HG03159 (cell line): ENCODE measurements around the gene GARRE1.
"Not testable (repeated sequence)": the region's sequence is repeated elsewhere in the genome, so short reads cannot be mapped to it uniquely, and the experiment has no call there.

ENCODE experiments used
- ATAC-seq: cut with Tn5 transposase; IDR thresholded peaks from one replicate; pipeline ENCODE4 v1.9.1; 2021; ENCODE audit warnings: mild to moderate bottlenecking, moderate library complexity; ENCODE audit not compliant: unreplicated experiment

The GARRE1 gene

GRCh38 chr19:34254046-34254697 lies at the start of gene GARRE1:
Gene GARRE1 (plus strand): TSS chr19:34254554. CDS start chr19:34300474, 45,920 bp downstream.
- ATAC-seq = peak; percentile 88

DNA sequence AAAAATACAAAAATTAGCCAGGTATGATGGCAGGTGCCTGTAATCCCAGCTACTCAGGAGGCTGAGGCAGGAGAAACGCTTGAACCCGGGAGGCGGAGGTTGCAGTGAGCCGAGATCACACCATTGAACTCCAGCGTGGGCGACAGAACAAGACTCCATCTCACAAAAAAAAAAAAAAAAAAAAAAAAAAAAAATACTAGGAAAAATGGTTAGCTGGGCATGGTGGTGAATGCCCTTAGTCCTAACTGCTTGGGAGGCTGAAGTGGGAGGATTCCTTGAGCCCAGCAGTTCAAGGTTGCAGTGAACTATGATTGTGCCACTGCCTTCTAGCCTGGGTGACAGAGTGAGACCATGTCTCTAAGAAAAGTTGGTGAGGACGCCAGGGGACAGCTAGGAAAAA lies 49.0 kb upstream of the GARRE1 start:
- ATAC-seq = not testable (repeated sequence)

DNA sequence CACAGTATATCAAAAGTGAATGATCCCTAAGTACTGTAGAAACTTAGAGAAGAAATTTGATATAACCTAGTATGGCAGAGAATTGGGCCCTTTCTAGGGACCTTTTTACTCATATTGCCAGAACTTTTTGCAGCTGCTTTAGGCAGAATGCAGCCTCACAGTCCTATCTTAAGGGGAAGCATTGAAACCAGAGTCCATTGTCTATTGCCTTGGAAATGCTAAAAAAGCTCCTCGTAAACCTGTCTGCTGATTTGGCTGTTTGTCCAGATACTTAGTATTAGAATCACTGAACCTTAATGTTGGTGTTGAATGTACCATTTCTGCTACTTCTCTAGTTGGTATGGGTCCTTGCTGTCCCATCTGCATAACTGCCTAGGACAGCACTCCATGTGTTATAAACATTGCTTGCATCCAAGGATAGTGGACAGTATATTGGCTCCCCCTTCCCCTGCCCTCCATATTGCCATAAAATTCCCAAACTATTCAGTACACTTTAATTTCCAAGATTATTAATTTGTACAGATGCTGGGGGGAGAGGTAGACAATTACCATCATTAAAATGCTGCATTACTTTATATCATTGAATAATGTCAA lies 46.0 kb upstream of the GARRE1 start:
- ATAC-seq = no peak

GRCh38 chr19:34209726-34210125 lies 44.6 kb upstream of the GARRE1 start:
- no peak for ATAC-seq

GRCh38 chr19:34213283-34213682 lies 41.1 kb upstream of the GARRE1 start:
- no peak for ATAC-seq

DNA sequence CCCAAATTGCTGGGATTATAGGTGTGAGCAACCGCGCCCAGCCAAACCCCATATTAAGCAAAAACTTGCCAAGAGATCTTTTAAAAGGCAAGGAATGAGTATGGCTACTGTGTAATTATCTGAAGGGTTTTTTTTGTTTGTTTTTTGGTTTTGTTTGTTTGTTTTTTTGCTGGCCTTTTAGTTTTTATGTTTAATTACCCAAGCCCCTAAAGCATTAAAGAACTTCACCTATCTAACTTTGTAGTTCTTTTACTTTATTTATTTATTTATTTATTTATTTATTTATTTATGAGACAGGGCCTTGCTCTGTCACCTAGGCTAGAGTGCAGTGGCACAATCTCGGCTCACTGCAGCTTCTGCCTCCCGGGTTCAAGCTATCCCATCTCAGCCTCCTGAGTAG lies 40.3 kb upstream of the GARRE1 start:
- ATAC-seq = no peak

DNA sequence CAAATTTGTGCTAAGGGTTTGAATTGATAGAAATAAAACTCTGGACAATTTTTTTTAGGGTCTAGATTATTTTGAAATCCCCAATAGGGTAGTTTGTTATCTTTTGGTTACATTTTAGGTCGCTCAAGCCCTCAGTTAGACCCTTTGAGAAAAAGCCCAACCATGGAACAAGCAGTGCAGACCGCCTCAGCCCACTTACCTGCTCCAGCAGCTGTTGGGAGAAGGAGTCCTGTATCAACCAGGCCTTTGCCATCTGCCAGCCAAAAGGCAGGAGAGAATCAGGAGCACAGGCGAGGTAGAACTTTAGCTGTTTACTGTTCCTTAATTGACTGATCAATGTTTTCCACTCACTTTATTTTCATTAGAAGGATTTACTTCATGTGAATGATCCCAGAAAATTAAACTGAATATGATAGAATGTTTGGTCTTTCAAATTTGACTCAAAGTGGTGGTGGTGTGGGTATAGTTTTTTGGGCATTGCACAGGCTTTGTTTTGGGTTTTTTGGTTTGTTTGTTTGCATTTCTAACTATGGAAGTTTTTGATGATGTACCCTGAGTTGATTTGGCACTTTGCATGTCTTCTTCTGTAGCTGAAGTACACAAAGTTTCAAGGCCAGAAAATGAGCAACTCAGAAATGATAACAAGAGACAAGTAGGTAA lies 39.2 kb upstream of the GARRE1 start:
- ATAC-seq = no peak

GRCh38 chr19:34215666-34216038 lies 38.7 kb upstream of the GARRE1 start:
- no peak for ATAC-seq

DNA sequence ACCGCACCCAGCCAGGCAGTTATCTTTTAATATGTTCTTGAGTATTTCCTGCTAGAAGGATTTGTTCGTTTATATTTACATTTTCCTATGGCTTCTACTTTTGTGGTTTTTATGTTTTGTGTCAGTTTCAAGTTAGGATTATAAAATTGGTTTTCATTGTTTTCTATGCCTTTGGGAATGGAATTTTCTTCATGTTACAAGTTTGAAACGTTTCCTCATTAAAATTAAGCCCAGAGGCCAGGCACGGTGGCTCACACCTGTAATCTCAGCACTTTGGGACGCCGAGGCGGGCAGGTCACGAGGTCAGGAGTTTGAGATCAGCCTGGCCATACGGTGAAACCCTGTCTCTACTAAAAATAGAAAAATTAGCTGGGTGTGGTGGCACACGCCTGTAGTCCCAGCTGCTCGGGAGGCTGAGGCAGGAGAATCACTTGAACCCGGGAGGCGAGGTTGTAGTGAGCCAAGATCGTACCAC lies 37.6 kb upstream of the GARRE1 start:
- ATAC-seq = not testable (repeated sequence)

GRCh38 chr19:34217952-34218817 lies 36.2 kb upstream of the GARRE1 start:
- peak; percentile 71 for ATAC-seq

- no peak for ATAC-seq
These were observed 35.6 kb upstream of the GARRE1 start for GRCh38 chr19:34218818-34219164.

GRCh38 chr19:34220472-34221063 lies 33.8 kb upstream of the GARRE1 start:
- no peak for ATAC-seq

DNA sequence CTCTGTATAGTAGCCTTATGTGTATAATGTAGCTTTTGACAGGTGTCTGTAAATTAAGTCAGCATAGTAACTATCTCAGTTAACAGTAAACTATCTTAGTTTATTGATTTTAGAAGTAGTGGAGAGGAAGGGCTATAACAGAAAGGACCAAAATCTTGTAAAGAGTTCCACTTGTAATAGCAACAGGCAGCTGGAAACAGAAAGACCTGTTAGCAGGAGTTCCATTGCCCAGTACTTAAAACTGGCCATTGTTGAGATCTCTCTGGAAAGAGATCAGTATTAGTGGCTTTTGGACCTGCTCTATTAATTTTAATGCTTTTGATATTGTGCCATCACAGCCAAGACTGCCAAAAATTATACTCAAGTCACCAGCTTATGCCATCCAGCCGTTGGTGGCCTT lies 32.0 kb upstream of the GARRE1 start:
- no peak for ATAC-seq

DNA sequence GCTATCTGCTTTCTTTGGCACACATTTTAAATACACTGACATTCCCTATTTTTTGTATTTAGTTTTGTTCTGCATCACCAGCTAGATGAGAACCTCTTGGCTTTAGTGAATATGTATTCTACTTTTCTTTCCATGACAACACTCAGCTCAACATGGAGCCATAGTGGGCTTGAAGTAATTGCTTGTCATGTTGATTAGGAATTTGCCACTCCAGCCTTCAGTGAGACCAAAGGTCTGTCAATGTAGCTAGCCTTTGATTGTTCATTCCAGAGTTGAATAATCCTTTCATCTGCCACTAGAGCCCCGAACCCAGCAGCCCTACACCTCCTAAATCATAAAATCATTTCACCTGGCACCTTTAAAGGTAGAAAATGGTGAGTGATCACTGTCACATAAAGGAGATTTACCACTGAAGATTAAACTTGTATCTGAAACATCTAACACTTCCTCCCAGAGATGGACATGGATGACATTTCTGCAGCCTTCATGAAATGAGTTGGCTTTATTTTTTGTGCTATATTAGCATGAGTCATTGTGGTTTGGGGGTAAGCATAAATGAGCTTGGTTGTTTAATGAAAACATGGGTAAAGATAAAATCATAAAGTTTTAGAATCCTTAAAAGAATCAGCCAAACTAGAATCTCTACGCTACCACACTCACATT lies 29.2 kb upstream of the GARRE1 start:
- no peak for ATAC-seq

DNA sequence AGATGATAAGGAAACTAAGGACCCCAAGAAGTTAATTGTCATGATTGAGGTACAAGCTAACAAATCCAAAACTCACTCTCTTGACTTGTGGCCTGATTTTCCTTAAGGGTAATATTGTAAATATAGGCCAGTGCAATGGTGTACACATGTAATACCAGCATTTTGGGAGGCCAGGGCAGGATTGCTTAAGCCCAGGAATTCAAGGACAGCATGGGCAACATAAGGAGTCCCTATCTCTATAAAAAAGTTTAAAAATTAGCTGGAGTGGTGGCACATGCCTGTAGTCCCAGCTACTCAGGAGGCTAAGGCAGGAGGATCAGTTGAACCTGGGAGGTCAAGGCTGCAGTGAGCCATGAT lies 28.7 kb upstream of the GARRE1 start:
- no peak for ATAC-seq

GRCh38 chr19:34226036-34226435 lies 28.3 kb upstream of the GARRE1 start:
- no peak for ATAC-seq

GRCh38 chr19:34228347-34228746 lies 26.0 kb upstream of the GARRE1 start:
- ATAC-seq = no peak

DNA sequence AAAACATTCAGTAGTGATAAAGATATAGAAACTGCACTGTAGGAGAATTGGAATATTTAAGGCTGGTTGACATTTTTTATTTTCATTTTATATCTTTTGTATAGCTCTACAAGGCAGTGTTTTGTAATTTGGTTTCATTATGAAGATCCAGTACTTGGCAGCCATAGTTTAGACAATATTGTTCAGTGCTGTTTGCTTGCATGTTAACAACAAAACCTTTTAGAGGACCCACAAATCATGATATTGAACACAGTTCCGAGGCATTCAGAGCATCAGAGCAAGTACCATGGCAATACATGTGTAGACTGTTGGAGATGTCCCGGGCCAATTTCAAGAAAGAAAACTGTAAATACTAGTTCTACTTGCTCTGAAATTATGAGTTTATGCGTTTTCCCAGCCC lies 25.6 kb upstream of the GARRE1 start:
- no peak for ATAC-seq

- no peak for ATAC-seq
These were observed 24.6 kb upstream of the GARRE1 start for GRCh38 chr19:34229721-34230120.

GRCh38 chr19:34230820-34231219 lies 23.5 kb upstream of the GARRE1 start:
- no peak for ATAC-seq

GRCh38 chr19:34231439-34231838 lies 22.9 kb upstream of the GARRE1 start:
- ATAC-seq = no peak
